HEK293 (cell line): ENCODE results near the gene DNAJA3.

Experiments used
- GLI2 ChIP-seq: fragments of 450-650 bp; formaldehyde crosslinking; IDR thresholded peaks from 2 replicates; pipeline ENCODE4; 2017; ENCODE audit warnings: missing biosample characterization, missing genetic modification characterization, low read depth, borderline replicate concordance
- HOXC10 ChIP-seq: sonication (generic); formaldehyde crosslinking; IDR thresholded peaks from 2 replicates; pipeline ENCODE4 v1.8.1; 2023; ENCODE audit warnings: mild to moderate bottlenecking, missing genetic modification reagents
- HOXD13 ChIP-seq: sonication (generic); formaldehyde crosslinking; IDR thresholded peaks from 2 replicates; pipeline ENCODE4 v1.8.0; 2022; ENCODE audit warnings: missing genetic modification reagents, borderline replicate concordance
- KLF7 ChIP-seq: fragments of 450-650 bp; formaldehyde crosslinking; IDR thresholded peaks from 2 replicates; pipeline ENCODE4 v1.5.1; 2016; ENCODE audit warnings: missing biosample characterization, missing genetic modification characterization, borderline replicate concordance
- SP3 ChIP-seq: fragments of 450-650 bp; formaldehyde crosslinking; IDR thresholded peaks from 2 replicates; pipeline ENCODE4 v1.5.1; 2016; ENCODE audit warnings: missing biosample characterization, missing genetic modification characterization
- ZBTB7A ChIP-seq: fragments of 450-650 bp; formaldehyde crosslinking; IDR thresholded peaks from 2 replicates; pipeline ENCODE4 v1.5.1; 2016; ENCODE audit warnings: low read depth, missing biosample characterization, missing genetic modification characterization
- ZFP3 ChIP-seq: fragments of 450-650 bp; formaldehyde crosslinking; IDR thresholded peaks from 2 replicates; pipeline ENCODE4 v1.5.1; 2016; ENCODE audit warnings: low read depth, missing biosample characterization, missing genetic modification characterization
- ZFP69B ChIP-seq: fragments of 450-650 bp; formaldehyde crosslinking; IDR thresholded peaks from 2 replicates; pipeline ENCODE4 v1.5.1; 2016; ENCODE audit warnings: missing biosample characterization, missing genetic modification characterization
- ZNF10 ChIP-seq: fragments of 450-650 bp; formaldehyde crosslinking; IDR thresholded peaks from 2 replicates; pipeline ENCODE4 v1.5.1; 2017; ENCODE audit warnings: missing biosample characterization, missing genetic modification characterization
- ZNF157 ChIP-seq: fragments of 450-650 bp; formaldehyde crosslinking; IDR thresholded peaks from 2 replicates; pipeline ENCODE4 v1.5.1; 2016; ENCODE audit warnings: missing biosample characterization, missing genetic modification characterization
- ZNF214 ChIP-seq: fragments of 450-650 bp; formaldehyde crosslinking; IDR thresholded peaks from 2 replicates; pipeline ENCODE4 v1.5.1; 2017; ENCODE audit warnings: missing biosample characterization, mild to moderate bottlenecking, missing genetic modification characterization, borderline replicate concordance
- ZNF302 ChIP-seq: fragments of 450-650 bp; formaldehyde crosslinking; IDR thresholded peaks from 2 replicates; pipeline ENCODE4 v1.5.1; 2016; ENCODE audit warnings: missing biosample characterization, missing genetic modification characterization, low read depth
- ZNF324 ChIP-seq: fragments of 450-650 bp; formaldehyde crosslinking; IDR thresholded peaks from 2 replicates; pipeline ENCODE4 v1.5.1; 2016; ENCODE audit warnings: missing biosample characterization, missing genetic modification characterization
- ZNF37A ChIP-seq: fragments of 450-650 bp; IDR thresholded peaks from 2 replicates; pipeline ENCODE4 v1.5.1; 2018; ENCODE audit warnings: missing biosample characterization, missing genetic modification characterization
- ZNF394 ChIP-seq: fragments of 450-650 bp; formaldehyde crosslinking; IDR thresholded peaks from 2 replicates; pipeline ENCODE4 v1.5.1; 2016; ENCODE audit warnings: missing biosample characterization, missing genetic modification characterization, mild to moderate bottlenecking, moderate library complexity, borderline replicate concordance
- ZNF404 ChIP-seq: fragments of 450-650 bp; formaldehyde crosslinking; IDR thresholded peaks from 2 replicates; pipeline ENCODE4 v1.5.1; 2017; ENCODE audit warnings: missing biosample characterization, missing genetic modification characterization
- ZNF510 ChIP-seq: fragments of 450-650 bp; formaldehyde crosslinking; IDR thresholded peaks from 2 replicates; pipeline ENCODE4 v1.5.1; 2018; ENCODE audit warnings: mild to moderate bottlenecking, missing genetic modification characterization, missing biosample characterization; ENCODE audit not compliant: insufficient replicate concordance
- ZNF529 ChIP-seq: fragments of 450-650 bp; formaldehyde crosslinking; IDR thresholded peaks from 2 replicates; pipeline ENCODE4 v1.5.1; 2017; ENCODE audit warnings: missing genetic modification characterization, missing biosample characterization; ENCODE audit not compliant: insufficient replicate concordance
- ZNF561 ChIP-seq: fragments of 450-650 bp; IDR thresholded peaks from 2 replicates; pipeline ENCODE4 v1.5.1; 2018; ENCODE audit warnings: missing biosample characterization, missing genetic modification characterization, borderline replicate concordance
- ZNF600 ChIP-seq: fragments of 450-650 bp; formaldehyde crosslinking; IDR thresholded peaks from 2 replicates; pipeline ENCODE4 v1.5.1; 2016; ENCODE audit warnings: missing biosample characterization, missing genetic modification characterization
- ZNF830 ChIP-seq: fragments of 450-650 bp; IDR thresholded peaks from 2 replicates; pipeline ENCODE4 v1.5.0; 2018; ENCODE audit warnings: missing biosample characterization, missing genetic modification characterization, low read depth, mild to moderate bottlenecking, moderate library complexity
- ZNF837 ChIP-seq: fragments of 450-650 bp; formaldehyde crosslinking; IDR thresholded peaks from 2 replicates; pipeline ENCODE4 v1.5.1; 2016; ENCODE audit warnings: missing biosample characterization, missing genetic modification characterization
- TF ChIP-seq, protein P1 (sequence below): fragments of 450-650 bp; formaldehyde crosslinking; conservative IDR thresholded peaks from 2 replicates; pipeline ENCODE4 v1.5.1; 2016; ENCODE audit warnings: low read depth, missing biosample characterization, missing genetic modification characterization
- TF ChIP-seq, protein P2 (sequence below): fragments of 450-650 bp; formaldehyde crosslinking; IDR thresholded peaks from 2 replicates; pipeline ENCODE4 v1.5.1; 2016; ENCODE audit warnings: missing biosample characterization, missing genetic modification characterization
- TF ChIP-seq, protein P3 (sequence below): fragments of 450-650 bp; formaldehyde crosslinking; IDR thresholded peaks from 2 replicates; pipeline ENCODE4 v1.5.1; 2017; ENCODE audit warnings: missing biosample characterization, missing genetic modification characterization
- TF ChIP-seq, protein P4 (sequence below): fragments of 450-650 bp; formaldehyde crosslinking; IDR thresholded peaks from 2 replicates; pipeline ENCODE4 v1.5.1; 2016; ENCODE audit warnings: missing biosample characterization, missing genetic modification characterization
- TF ChIP-seq, protein P5 (sequence below): fragments of 450-650 bp; formaldehyde crosslinking; IDR thresholded peaks from 2 replicates; pipeline ENCODE4 v1.5.1; 2016; ENCODE audit warnings: missing biosample characterization, missing genetic modification characterization

The DNAJA3 gene

DNA sequence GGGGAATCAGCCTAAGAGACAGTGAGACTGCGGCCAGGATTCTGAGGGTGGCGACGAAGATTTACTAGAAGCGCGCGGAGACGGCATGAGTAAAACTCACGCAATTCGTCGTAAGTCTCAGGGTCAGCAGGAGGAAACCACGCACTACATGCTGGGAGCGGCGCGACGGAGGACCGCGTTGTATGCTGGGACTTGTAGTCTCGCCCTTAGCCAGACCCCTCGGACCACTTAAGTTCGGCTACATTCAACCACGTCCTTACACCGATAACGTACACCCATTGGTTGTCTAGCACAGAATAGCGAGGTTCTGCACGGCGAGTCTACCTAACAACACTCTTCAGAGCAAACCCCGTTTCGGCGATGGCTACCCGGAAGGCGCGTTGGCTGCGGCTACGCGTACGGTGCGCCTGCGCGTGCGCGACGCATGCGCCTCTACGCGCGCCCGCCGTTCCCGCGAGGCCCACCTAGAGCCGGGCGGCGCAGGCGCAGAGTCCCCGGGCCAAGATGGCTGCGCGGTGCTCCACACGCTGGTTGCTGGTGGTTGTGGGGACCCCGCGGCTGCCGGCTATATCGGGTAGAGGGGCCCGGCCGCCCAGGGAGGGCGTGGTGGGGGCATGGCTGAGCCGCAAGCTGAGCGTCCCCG is at the start of gene DNAJA3 (continued):
- TF ChIP-seq ZNF529, result no peak
- TF ChIP-seq, protein P1, sequence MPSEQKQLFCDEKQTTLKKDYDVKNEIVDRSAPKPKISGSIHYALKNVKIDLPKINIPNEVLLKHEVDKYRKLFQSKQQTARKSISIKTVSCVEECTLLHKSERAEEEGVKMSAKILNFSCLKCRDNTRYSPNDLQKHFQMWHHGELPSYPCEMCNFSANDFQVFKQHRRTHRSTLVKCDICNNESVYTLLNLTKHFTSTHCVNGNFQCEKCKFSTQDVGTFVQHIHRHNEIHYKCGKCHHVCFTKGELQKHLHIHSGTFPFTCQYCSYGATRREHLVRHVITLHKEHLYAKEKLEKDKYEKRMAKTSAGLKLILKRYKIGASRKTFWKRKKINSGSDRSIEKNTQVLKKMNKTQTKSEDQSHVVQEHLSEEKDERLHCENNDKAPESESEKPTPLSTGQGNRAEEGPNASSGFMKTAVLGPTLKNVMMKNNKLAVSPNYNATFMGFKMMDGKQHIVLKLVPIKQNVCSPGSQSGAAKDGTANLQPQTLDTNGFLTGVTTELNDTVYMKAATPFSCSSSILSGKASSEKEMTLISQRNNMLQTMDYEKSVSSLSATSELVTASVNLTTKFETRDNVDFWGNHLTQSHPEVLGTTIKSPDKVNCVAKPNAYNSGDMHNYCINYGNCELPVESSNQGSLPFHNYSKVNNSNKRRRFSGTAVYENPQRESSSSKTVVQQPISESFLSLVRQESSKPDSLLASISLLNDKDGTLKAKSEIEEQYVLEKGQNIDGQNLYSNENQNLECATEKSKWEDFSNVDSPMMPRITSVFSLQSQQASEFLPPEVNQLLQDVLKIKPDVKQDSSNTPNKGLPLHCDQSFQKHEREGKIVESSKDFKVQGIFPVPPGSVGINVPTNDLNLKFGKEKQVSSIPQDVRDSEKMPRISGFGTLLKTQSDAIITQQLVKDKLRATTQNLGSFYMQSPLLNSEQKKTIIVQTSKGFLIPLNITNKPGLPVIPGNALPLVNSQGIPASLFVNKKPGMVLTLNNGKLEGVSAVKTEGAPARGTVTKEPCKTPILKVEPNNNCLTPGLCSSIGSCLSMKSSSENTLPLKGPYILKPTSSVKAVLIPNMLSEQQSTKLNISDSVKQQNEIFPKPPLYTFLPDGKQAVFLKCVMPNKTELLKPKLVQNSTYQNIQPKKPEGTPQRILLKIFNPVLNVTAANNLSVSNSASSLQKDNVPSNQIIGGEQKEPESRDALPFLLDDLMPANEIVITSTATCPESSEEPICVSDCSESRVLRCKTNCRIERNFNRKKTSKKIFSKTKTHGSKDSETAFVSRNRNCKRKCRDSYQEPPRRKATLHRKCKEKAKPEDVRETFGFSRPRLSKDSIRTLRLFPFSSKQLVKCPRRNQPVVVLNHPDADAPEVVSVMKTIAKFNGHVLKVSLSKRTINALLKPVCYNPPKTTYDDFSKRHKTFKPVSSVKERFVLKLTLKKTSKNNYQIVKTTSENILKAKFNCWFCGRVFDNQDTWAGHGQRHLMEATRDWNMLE (tag by site-specific recombination), result peak; percentile 46; the same call in 1 of the 2 replicates
- no peak for TF ChIP-seq ZFP3 (tag by site-specific recombination)
- TF ChIP-seq, protein P2, sequence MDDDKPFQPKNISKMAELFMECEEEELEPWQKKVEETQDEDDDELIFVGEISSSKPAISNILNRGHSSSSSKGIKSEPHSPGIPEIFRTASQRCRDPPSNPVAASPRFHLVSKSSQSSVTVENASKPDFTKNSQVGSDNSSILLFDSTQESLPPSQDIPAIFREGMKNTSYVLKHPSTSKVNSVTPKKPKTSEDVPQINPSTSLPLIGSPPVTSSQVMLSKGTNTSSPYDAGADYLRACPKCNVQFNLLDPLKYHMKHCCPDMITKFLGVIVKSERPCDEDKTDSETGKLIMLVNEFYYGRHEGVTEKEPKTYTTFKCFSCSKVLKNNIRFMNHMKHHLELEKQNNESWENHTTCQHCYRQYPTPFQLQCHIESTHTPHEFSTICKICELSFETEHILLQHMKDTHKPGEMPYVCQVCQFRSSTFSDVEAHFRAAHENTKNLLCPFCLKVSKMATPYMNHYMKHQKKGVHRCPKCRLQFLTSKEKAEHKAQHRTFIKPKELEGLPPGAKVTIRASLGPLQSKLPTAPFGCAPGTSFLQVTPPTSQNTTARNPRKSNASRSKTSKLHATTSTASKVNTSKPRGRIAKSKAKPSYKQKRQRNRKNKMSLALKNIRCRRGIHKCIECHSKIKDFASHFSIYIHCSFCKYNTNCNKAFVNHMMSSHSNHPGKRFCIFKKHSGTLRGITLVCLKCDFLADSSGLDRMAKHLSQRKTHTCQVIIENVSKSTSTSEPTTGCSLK (tag by site-specific recombination), result no peak
- no peak for TF ChIP-seq GLI2 (tag by site-specific recombination)
- TF ChIP-seq SP3 (tag by site-specific recombination), result peak; percentile 68
- 0 out of 2 replicates have a peak, but pooled peaks have one; percentile 44 for TF ChIP-seq ZNF561 (tag by site-specific recombination)
- TF ChIP-seq, protein P3, sequence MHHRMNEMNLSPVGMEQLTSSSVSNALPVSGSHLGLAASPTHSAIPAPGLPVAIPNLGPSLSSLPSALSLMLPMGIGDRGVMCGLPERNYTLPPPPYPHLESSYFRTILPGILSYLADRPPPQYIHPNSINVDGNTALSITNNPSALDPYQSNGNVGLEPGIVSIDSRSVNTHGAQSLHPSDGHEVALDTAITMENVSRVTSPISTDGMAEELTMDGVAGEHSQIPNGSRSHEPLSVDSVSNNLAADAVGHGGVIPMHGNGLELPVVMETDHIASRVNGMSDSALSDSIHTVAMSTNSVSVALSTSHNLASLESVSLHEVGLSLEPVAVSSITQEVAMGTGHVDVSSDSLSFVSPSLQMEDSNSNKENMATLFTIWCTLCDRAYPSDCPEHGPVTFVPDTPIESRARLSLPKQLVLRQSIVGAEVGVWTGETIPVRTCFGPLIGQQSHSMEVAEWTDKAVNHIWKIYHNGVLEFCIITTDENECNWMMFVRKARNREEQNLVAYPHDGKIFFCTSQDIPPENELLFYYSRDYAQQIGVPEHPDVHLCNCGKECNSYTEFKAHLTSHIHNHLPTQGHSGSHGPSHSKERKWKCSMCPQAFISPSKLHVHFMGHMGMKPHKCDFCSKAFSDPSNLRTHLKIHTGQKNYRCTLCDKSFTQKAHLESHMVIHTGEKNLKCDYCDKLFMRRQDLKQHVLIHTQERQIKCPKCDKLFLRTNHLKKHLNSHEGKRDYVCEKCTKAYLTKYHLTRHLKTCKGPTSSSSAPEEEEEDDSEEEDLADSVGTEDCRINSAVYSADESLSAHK, result 0 out of 2 replicates have a peak, but pooled peaks have one; percentile 33
- no peak for TF ChIP-seq ZNF302 (tag by site-specific recombination)
- TF ChIP-seq HOXC10 (CRISPR knock-in tag), result no peak
- no peak for TF ChIP-seq HOXD13 (CRISPR knock-in tag)
- TF ChIP-seq ZNF10 (tag by site-specific recombination), result no peak
- TF ChIP-seq, protein P4, sequence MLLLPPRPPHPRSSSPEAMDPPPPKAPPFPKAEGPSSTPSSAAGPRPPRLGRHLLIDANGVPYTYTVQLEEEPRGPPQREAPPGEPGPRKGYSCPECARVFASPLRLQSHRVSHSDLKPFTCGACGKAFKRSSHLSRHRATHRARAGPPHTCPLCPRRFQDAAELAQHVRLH (tag by site-specific recombination), result 0 out of 2 replicates have a peak, but pooled peaks have one; percentile 68
- no peak for TF ChIP-seq ZNF394
- no peak for TF ChIP-seq ZNF837 (tag by site-specific recombination)
- no peak for TF ChIP-seq ZNF404
- TF ChIP-seq ZNF324 (tag by site-specific recombination), result peak; percentile 61
- TF ChIP-seq, protein P5, sequence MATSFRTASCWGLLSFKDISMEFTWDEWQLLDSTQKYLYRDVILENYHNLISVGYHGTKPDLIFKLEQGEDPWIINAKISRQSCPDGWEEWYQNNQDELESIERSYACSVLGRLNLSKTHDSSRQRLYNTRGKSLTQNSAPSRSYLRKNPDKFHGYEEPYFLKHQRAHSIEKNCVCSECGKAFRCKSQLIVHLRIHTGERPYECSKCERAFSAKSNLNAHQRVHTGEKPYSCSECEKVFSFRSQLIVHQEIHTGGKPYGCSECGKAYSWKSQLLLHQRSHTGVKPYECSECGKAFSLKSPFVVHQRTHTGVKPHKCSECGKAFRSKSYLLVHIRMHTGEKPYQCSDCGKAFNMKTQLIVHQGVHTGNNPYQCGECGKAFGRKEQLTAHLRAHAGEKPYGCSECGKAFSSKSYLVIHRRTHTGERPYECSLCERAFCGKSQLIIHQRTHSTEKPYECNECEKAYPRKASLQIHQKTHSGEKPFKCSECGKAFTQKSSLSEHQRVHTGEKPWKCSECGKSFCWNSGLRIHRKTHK, result no peak
- TF ChIP-seq ZNF157 (tag by site-specific recombination), result peak; percentile 7; the same call in 1 of the 2 replicates
- TF ChIP-seq ZNF214 (tag by site-specific recombination), result no peak
- TF ChIP-seq ZNF510 (tag by site-specific recombination), result no peak
- no peak for TF ChIP-seq KLF7 (tag by site-specific recombination)
- no peak for TF ChIP-seq ZNF830 (tag by site-specific recombination)
- TF ChIP-seq ZBTB7A (tag by site-specific recombination), result peak; percentile 20; the same call in 1 of the 2 replicates
- TF ChIP-seq ZNF600 (tag by site-specific recombination), result no peak
- no peak for TF ChIP-seq ZNF37A (tag by site-specific recombination)
- TF ChIP-seq ZFP69B (tag by site-specific recombination), result no peak
